ENCODE results near the gene FCHSD2. TPM values are rescaled to one million over a fixed set of nuclear protein-coding genes. Genes with fewer than 3 reads are reported as not detected.
"Not testable (repeated sequence)": the region's sequence is repeated elsewhere in the genome, so short reads cannot be mapped to it uniquely, and the experiment has no call there.

Gene FCHSD2
- total and polyA plus RNA-seq, 2 donors from 2014 or later: 8.0 to 58.7 TPM

DNA sequence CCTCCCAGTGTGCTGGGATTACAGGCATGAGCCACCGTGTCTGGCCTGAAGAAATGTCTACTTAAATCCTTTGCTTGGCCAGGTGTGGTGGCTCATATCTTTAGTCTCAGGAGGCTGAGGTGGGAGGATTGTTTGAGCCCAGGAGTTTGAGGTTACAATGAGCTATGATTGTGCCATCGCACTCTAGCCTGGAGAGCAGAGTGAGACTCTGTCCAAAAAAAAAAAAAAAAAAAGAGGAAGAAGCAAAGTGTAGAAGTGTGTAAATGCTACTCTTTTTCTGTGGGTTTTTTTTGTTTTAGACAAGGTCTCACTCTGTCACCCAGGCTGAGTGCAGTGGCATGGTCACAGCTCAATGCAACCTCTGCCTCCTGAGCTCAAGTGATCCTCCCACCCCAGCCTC is 334.3 kb downstream of the FCHSD2 start:
- intact Hi-C loops (cut with DNase I): no loop called here

DNA sequence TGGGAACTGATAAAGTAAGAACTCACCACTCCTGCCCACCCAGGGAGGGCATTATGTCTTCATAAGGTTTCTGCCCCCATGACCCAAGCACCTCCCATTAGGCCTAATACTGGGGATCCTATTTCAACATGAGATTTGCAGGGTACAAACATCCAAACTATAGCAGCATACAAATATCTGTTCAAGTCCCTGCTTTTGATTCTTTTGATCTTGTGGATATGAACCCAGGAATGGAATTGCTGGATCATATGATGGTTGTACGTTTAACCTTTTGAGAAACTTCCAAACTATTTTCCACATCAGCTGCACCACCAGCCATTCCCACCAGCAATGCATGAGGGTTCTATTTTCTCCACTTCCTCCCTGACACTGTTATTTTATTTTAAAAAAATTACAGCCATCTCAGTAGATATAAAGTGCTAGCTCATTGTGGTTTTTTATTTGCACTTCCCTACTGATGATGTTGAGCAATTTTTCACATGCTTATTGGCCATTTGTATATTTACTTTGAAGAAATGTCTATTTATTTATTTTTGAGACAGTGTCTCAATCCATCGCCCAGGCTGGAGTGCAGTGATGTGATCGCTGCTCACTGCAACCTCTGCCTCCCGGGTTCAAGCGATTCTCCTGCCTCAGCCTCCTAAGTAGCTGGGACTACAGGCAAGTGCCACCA is 335.0 kb downstream of the FCHSD2 start:
- Histone ChIP-seq H3K4me3 (ENCODE audit: low read length in 3 of 3) (no peak overlapping the region), H3K9me3 (ENCODE audit: control insufficient read depth in 2 of 3, insufficient read depth in 1 of 3, low read length in 3 of 3) (no peaks in the 10 kb centered on the region), H3K27me3 (ENCODE audit: control insufficient read depth, insufficient read depth, low read length) (no peaks in the 10 kb centered on the region), H3K27ac (ENCODE audit: low read depth in 2 of 2, low read length in 2 of 2) (no peak overlapping the region), H3K36me3 (ENCODE audit: control insufficient read depth in 2 of 3, insufficient read depth in 3 of 3, low read length in 3 of 3) (no peaks in the 10 kb centered on the region), H3K4me1 (ENCODE audit: control insufficient read depth in 2 of 3, insufficient read depth in 2 of 3, low read depth in 1 of 3, low read length in 3 of 3) (no peaks in the 10 kb centered on the region), H3K9ac (ENCODE audit: low read length in 3 of 3) (no peak overlapping the region)
- no peak for TF ChIP-seq CTCF (IDR thresholded peaks at IDR 0.05; ENCODE audit: borderline replicate concordance, extremely low read depth, insufficient read depth)
- FAIRE-seq (no peak), DNase-seq (no peak)
- intact Hi-C loops (cut with DNase I): no loop called here

More for the DNA sequence above, 334.3 kb downstream of the FCHSD2 start:
- no peaks in the 10 kb centered on the region for H3K9me3 ChIP-seq (ENCODE audit: control insufficient read depth in 2 of 3, insufficient read depth in 1 of 3, low read length in 3 of 3)
- H3K9ac ChIP-seq (ENCODE audit: low read length in 3 of 3): no peak overlapping the region
- peaks cover 0 to 4% (median 4%) of the 10 kb centered on the region in 3 donors for H3K4me1 ChIP-seq (ENCODE audit: control insufficient read depth in 2 of 3, insufficient read depth in 2 of 3, low read depth in 1 of 3, low read length in 3 of 3)
- no peak overlapping the region for H3K27ac ChIP-seq (ENCODE audit: low read depth in 2 of 2, low read length in 2 of 2)
- DNase-seq (no peak), FAIRE-seq (no peak)
- no peak for TF ChIP-seq CTCF (IDR thresholded peaks at IDR 0.05; ENCODE audit: borderline replicate concordance, extremely low read depth, insufficient read depth)
- H3K4me3 ChIP-seq (ENCODE audit: low read length in 3 of 3): no peak overlapping the region
- H3K27me3 ChIP-seq (ENCODE audit: control insufficient read depth, insufficient read depth, low read length): no peaks in the 10 kb centered on the region
- H3K36me3 ChIP-seq (ENCODE audit: control insufficient read depth in 2 of 3, insufficient read depth in 3 of 3, low read length in 3 of 3): no peaks in the 10 kb centered on the region

- H3K4me1 ChIP-seq (ENCODE audit: control insufficient read depth in 2 of 3, insufficient read depth in 2 of 3, low read depth in 1 of 3, low read length in 3 of 3); H3K27me3 ChIP-seq (ENCODE audit: control insufficient read depth, insufficient read depth, low read length); FAIRE-seq; H3K9me3 ChIP-seq (ENCODE audit: control insufficient read depth in 2 of 3, insufficient read depth in 1 of 3, low read length in 3 of 3); H3K27ac ChIP-seq (ENCODE audit: low read depth in 2 of 2, low read length in 2 of 2); H3K9ac ChIP-seq (ENCODE audit: low read length in 3 of 3); H3K36me3 ChIP-seq (ENCODE audit: control insufficient read depth in 2 of 3, insufficient read depth in 3 of 3, low read length in 3 of 3); intact Hi-C loops (cut with DNase I); DNase-seq; H3K4me3 ChIP-seq (ENCODE audit: low read length in 3 of 3): not testable (repeated sequence)
Measured at GRCh38 chr11:72806378-72806777, 335.7 kb downstream of the FCHSD2 start.

DNA sequence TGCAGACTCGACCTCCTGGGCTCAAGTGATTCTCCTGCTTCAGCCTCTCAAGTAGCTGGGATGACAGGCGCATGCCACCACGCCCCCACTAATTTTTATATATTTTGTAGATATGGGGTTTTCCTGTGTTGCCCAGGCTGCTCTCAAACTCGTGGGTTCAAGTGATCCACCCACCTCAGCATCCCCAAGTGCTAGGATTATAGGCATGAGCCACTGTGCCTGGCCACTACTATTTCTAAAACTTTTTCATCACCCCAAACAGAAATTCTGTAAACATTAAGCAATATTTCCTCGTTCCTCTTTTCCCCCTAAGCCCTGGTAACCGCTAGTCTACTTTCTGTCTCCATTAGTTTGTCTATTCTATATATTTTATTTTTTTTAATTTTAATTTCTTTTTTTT is 336.9 kb downstream of the FCHSD2 start:
- Histone ChIP-seq H3K4me1 (ENCODE audit: control insufficient read depth in 2 of 3, insufficient read depth in 2 of 3, low read depth in 1 of 3, low read length in 3 of 3) (no peaks in the 10 kb centered on the region), H3K9ac (ENCODE audit: low read length in 3 of 3) (no peak overlapping the region), H3K4me3 (ENCODE audit: low read length in 3 of 3) (no peak overlapping the region), H3K27ac (ENCODE audit: low read depth in 2 of 2, low read length in 2 of 2) (no peak overlapping the region), H3K36me3 (ENCODE audit: control insufficient read depth in 2 of 3, insufficient read depth in 3 of 3, low read length in 3 of 3) (no peaks in the 10 kb centered on the region), H3K9me3 (ENCODE audit: control insufficient read depth in 2 of 3, insufficient read depth in 1 of 3, low read length in 3 of 3) (no peaks in the 10 kb centered on the region), H3K27me3 (ENCODE audit: control insufficient read depth, insufficient read depth, low read length) (no peaks in the 10 kb centered on the region)
- intact Hi-C loops (cut with DNase I): no loop called here
- DNase-seq (peak in 1 of 5 donors; percentile 40), FAIRE-seq (no peak)
- no peak for TF ChIP-seq CTCF (IDR thresholded peaks at IDR 0.05; ENCODE audit: borderline replicate concordance, extremely low read depth, insufficient read depth)

Measured in kidney (tissue), 14 donors.